GM18861 (cell line): ENCODE results near the gene SUDS3.

Experiments
- ATAC-seq: cut with Tn5 transposase; IDR thresholded peaks from one replicate; pipeline ENCODE4 v1.9.1; 2021; ENCODE audit not compliant: unreplicated experiment

SUDS3 gene

GRCh38 chr12:118356809-118357256 lies 19.5 kb upstream of the SUDS3 start:
- ATAC-seq, result no peak

- peak; percentile 40 for ATAC-seq
These were observed 18.9 kb upstream of the SUDS3 start for GRCh38 chr12:118357257-118358007.

GRCh38 chr12:118358008-118358359 lies 18.4 kb upstream of the SUDS3 start:
- no peak for ATAC-seq

- no peak for ATAC-seq
These were observed 17.5 kb upstream of the SUDS3 start for GRCh38 chr12:118358612-118359540.

- ATAC-seq, result no peak
These were observed 16.8 kb upstream of the SUDS3 start for GRCh38 chr12:118359541-118359915.

- ATAC-seq, result no peak
These were observed 15.3 kb upstream of the SUDS3 start for GRCh38 chr12:118361092-118361404.

GRCh38 chr12:118361889-118362288 lies 14.5 kb upstream of the SUDS3 start:
- no peak for ATAC-seq

GRCh38 chr12:118368821-118369220 lies 7.5 kb upstream of the SUDS3 start:
- ATAC-seq, result no peak

- no peak for ATAC-seq
These were observed 5.8 kb upstream of the SUDS3 start for GRCh38 chr12:118370601-118371000.

GRCh38 chr12:118371321-118372282 lies 4.8 kb upstream of the SUDS3 start:
- no peak for ATAC-seq

- ATAC-seq, result peak; percentile 66
These were observed 3.5 kb upstream of the SUDS3 start, which contains the start of gene TAOK3 for GRCh38 chr12:118372541-118373495. TAOK3 (minus strand) TSS chr12:118372907; CDS start chr12:118255567, 117,340 bp downstream.

GRCh38 chr12:118373616-118374015 lies 2.7 kb upstream of the SUDS3 start:
- ATAC-seq, result no peak

GRCh38 chr12:118374126-118374725 lies 2.1 kb upstream of the SUDS3 start:
- no peak for ATAC-seq

GRCh38 chr12:118374909-118375308 lies 1.4 kb upstream of the SUDS3 start:
- ATAC-seq, result no peak

- no peak for ATAC-seq
These were observed 1.0 kb upstream of the SUDS3 start for GRCh38 chr12:118375348-118375747.

GRCh38 chr12:118377021-118377883 lies 897 bp downstream of the SUDS3 start:
- ATAC-seq, result no peak

- no peak for ATAC-seq
These were observed 1.6 kb downstream of the SUDS3 start for GRCh38 chr12:118377884-118378470.

GRCh38 chr12:118391424-118391823 lies 15.1 kb downstream of the SUDS3 start:
- no peak for ATAC-seq
